ENCODE results near the gene FAM170B. TPM values are rescaled to one million over a fixed set of nuclear protein-coding genes. Genes with fewer than 3 reads are reported as not detected.

FAM170B gene
- total RNA-seq, 4 donors from 2014 or later = not detected

DNA sequence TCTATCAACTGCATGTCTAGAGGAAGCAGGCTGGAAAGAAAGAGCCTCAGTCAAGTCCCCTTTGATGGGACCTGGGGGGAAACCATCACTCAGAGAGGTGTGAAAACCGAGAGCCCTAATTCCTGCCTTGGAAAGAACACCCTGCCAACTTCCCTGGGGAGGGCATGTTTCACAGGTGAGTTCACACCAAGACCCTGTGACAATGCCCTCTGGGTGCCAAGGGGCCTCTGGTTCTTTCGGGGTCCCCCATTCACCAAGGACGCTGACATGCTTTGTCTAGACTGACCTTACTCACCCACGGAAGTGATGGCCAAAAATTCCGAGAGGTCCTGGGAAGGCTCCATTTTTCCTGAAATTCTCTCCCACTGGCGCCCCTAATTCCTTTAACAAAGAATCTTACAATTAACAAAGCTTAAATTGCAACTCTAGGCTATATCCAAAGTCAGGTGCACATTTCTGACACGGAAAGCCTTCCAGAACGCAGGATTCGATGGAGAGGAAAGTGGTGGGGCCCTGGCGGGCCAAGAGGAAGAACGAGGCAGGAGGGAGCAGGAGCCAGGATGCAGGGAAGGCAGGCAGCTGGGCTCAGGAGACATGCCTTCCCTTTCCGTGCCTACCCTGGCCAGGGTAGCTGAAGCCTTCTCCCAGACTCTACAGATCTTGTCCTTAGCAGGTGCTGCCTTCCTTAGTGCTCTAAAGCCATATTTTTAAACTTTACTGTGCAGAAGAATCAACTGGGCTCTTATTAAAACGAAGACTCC lies 42.2 kb downstream of the FAM170B start:
- Histone ChIP-seq H3K9me3 (no peaks in the 10 kb centered on the region), H3K36me3 (no peaks in the 10 kb centered on the region), H3K27me3 (no peaks in the 10 kb centered on the region), H3K27ac (peak overlapping the region in 1 of 2 donors; percentile 49), H3K4me3 (no peak overlapping the region), H3K4me1 (peaks cover 0 to 5% of the 10 kb centered on the region in 2 donors)
- intact Hi-C loops (cut with DNase I; ENCODE audit: low total_unique reads) = no loop called here
- DNase-seq = no peak
- TF ChIP-seq POLR2A (IDR thresholded peaks at IDR 0.05) = no peak
- TF ChIP-seq, protein P1, sequence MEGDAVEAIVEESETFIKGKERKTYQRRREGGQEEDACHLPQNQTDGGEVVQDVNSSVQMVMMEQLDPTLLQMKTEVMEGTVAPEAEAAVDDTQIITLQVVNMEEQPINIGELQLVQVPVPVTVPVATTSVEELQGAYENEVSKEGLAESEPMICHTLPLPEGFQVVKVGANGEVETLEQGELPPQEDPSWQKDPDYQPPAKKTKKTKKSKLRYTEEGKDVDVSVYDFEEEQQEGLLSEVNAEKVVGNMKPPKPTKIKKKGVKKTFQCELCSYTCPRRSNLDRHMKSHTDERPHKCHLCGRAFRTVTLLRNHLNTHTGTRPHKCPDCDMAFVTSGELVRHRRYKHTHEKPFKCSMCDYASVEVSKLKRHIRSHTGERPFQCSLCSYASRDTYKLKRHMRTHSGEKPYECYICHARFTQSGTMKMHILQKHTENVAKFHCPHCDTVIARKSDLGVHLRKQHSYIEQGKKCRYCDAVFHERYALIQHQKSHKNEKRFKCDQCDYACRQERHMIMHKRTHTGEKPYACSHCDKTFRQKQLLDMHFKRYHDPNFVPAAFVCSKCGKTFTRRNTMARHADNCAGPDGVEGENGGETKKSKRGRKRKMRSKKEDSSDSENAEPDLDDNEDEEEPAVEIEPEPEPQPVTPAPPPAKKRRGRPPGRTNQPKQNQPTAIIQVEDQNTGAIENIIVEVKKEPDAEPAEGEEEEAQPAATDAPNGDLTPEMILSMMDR (IDR thresholded peaks at IDR 0.05) = no peak

DNA sequence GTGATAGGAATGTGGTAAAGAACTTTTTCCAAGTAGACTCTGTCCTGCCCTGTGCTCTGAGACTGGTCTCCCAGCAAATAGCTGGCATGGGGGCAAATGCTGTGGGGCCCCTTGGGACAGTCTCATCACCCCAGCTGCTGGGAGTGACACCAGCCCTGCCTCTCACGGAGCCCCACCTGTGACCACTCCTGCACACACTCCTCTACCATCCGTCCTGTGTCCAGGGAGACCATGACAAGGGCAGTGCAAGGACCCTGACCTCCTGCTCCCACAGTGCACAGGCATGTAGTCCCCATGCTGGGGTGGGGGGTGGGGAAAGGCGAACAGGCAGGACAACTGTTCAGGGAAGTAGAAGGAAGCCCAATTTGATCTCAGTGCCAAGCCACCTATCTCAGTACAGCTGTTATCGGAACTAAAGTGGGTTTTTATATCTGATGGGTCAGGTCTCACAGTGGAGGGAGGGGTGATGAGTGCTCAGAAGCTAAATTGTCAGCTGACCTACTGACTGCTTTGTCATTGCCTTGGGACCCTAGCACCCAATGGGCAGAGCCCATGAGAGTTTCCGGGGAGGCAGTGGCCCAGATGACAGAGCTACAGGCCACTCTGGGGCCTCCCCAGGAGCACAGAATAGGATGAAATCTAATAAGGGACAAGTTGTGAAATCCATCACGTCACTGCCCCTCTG lies 43.0 kb downstream of the FAM170B start:
- H3K27ac ChIP-seq = peak overlapping the region; percentile 49 to 50
- H3K4me1 ChIP-seq = peaks cover 0 to 5% of the 10 kb centered on the region in 2 donors
- TF ChIP-seq, protein P1 (IDR thresholded peaks at IDR 0.05) = no peak
- TF ChIP-seq POLR2A (IDR thresholded peaks at IDR 0.05) = no peak
- no peaks in the 10 kb centered on the region for H3K27me3 ChIP-seq
- H3K9me3 ChIP-seq = no peaks in the 10 kb centered on the region
- H3K36me3 ChIP-seq = no peaks in the 10 kb centered on the region
- DNase-seq = no peak
- intact Hi-C loops (cut with DNase I; ENCODE audit: low total_unique reads) = no loop called here
- H3K4me3 ChIP-seq = no peak overlapping the region

DNA sequence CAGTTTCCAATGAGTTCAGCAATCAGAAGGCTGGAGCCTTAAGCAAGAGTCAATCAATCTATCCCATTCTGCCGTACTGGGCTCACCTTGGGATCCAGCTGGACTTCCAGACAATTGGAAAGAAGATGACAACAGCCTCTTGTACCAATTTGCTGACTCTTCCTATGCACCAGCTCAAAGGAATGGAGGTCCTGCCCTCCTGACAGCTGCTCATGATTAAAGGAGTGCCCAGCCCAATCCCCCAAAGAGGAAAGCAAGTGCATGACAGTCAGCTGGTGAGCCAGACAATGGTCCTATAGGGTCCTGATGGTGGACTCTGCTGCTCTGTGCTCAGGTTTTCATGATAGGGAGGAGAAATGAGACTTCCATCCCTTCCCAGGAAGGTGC lies 43.6 kb downstream of the FAM170B start:
- H3K36me3 ChIP-seq = no peaks in the 10 kb centered on the region
- intact Hi-C loops (cut with DNase I; ENCODE audit: low total_unique reads) = no loop called here
- DNase-seq = no peak
- peaks cover 0 to 5% of the 10 kb centered on the region in 2 donors for H3K4me1 ChIP-seq
- no peaks in the 10 kb centered on the region for H3K9me3 ChIP-seq
- no peak overlapping the region for H3K4me3 ChIP-seq
- H3K27me3 ChIP-seq = no peaks in the 10 kb centered on the region
- TF ChIP-seq, protein P1 (IDR thresholded peaks at IDR 0.05) = no peak
- no peak for TF ChIP-seq POLR2A (IDR thresholded peaks at IDR 0.05)
- peak overlapping the region; percentile 49 to 50 for H3K27ac ChIP-seq

DNA sequence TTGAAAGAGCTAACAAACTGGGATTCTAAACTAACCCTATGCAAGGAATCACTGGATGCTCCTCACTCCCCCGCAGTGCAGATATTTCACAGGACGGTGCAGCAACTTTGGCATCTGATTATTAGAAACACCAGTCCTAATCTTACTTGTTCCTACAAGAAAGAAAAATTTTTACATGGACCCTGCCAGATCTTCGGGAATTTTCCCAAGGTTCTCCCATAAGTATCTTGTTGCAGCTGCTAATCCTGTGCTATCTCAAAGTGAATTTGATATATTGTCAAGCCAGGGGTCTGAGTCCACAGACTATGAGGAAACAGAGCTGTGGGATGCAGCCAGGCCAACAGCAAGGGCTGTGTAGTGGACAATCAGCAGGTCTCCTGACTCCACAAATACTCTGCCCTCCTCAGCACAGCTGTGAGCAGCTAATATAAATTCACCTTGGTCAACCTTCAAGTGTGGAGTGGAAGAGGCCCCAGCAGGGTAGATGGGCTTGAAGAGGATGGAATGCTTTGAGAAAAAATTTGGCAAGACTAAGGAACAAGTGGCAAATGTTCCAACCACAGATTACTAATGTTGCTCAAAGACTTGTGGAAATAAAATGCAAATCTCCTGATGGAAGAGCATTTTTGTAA lies 44.1 kb downstream of the FAM170B start:
- Histone ChIP-seq H3K9me3 (no peaks in the 10 kb centered on the region), H3K27me3 (no peaks in the 10 kb centered on the region), H3K36me3 (no peaks in the 10 kb centered on the region), H3K4me3 (no peak overlapping the region), H3K4me1 (peaks cover 0 to 5% of the 10 kb centered on the region in 2 donors), H3K27ac (peak overlapping the region; percentile 49 to 50)
- DNase-seq = peak; percentile 67 to 75
- TF ChIP-seq, protein P1 (IDR thresholded peaks at IDR 0.05) = no peak
- TF ChIP-seq POLR2A (IDR thresholded peaks at IDR 0.05) = no peak
- intact Hi-C loops (cut with DNase I; ENCODE audit: low total_unique reads) = no loop called here

DNA sequence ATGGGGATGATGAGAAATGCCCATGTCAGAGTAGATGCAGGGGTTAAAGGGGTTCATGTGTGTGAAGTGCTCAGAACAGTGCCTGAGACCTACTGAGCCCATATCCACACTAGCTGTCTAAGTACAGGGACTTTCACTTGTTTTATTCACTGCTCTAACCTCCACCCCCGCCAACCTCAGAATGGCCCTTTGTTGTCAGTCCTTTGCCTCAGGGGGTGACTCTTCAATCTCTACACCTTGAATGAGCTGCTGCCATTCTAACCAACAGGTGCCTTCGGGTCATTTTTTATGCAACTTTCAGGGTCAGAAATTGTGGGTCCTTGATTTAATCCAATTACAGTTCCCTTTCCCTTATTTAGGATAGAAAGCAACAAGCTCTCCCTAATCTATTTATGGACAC lies 44.7 kb downstream of the FAM170B start:
- Histone ChIP-seq H3K4me3 (no peak overlapping the region), H3K4me1 (peaks cover 0 to 5% of the 10 kb centered on the region in 2 donors), H3K27ac (peak overlapping the region; percentile 45 to 50), H3K36me3 (no peaks in the 10 kb centered on the region), H3K27me3 (no peaks in the 10 kb centered on the region), H3K9me3 (no peaks in the 10 kb centered on the region)
- intact Hi-C loops (cut with DNase I; ENCODE audit: low total_unique reads) = no loop called here
- TF ChIP-seq, protein P1 (IDR thresholded peaks at IDR 0.05) = no peak
- no peak for TF ChIP-seq POLR2A (IDR thresholded peaks at IDR 0.05)
- DNase-seq = no peak

Data from uterus (tissue), 4 donors.